CD4-positive, alpha-beta T cell treated with Interleukin-15 for 1 hour (primary cell): ENCODE measurements around the gene NBAS.
"Not testable (repeated sequence)": the region's sequence is repeated elsewhere in the genome, so short reads cannot be mapped to it uniquely, and the experiment has no call there.

ENCODE experiments used
- DNase-seq: peaks from one replicate; pipeline ENCODE4 v3.0.0-alpha.2; 2020

NBAS gene

DNA sequence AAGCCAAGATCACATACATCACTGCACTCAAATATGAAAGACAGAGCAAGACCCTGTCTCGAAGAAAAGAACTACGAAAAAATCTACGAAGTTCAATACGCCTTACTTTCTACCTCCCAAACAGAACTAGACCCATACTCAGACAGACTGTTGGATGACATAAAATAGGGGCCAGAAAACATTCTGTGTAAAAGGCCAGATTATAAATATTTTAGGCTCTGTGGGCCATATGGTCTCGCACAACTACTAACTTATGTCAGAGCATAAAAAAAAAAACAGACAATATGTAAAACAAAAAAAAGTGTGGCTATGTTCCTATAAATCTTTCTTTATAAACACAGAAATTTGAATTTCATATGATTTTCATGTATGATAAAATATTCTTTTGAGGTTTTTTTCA, 40.8 kb downstream of the NBAS start:
- DNase-seq: no peak

- DNase-seq: not testable (repeated sequence)
These were observed 42.4 kb downstream of the NBAS start for GRCh38 chr2:15518759-15519158.

DNA sequence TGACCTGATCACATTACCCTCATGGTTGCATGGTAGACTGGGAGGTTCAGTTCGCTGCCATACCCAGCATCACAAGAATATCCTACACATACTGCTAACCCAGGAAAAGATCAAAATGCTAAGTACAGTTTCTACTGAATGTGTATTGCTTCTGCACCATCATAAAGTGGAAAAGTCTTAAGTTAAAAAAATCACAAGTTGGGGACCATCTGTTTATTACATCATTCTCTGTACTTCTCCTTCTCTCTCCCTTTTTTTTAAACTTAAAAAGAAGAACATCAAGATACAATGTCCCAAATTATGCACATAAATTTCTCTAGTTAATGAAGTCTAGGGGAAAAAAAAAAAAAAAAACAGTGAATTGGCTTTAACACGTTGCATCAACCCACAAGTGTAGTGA, 43.3 kb downstream of the NBAS start:
- DNase-seq: no peak

DNA sequence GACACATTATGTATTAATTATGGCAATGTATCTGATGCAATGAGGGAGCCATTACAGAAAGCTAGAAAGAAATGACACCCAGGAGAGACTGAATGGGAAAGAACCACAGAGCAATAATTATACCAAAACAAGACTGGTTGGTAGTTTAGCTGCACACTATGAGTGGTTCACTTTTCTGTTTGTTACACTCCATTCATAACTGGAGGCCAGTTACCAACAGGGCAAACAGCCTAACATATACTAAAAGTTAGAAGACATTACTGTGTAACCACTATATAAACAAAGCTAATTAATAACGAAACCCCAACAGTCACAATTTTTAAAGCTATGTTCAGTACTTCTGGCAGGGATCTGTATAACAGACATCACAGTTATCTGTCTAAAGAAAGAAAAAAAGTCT, 49.4 kb downstream of the NBAS start:
- DNase-seq: no peak

DNA sequence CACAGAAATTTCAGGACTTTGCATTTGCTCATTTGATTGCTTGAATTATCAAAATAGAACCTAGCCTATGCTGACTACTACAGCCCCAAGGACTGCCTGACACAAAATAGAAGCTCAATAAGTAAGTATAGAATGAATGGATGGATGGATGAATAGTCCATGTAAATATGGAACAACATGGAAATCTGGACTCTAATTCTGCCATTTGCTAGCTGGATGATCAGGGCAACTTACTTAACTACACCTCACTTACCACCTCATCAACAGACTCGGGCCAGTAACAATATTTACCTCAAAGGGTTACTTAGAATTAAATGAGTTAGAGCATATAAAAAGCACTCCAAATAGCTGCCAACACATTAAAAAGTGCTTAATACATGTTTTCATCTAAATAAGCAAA, 50.6 kb downstream of the NBAS start:
- DNase-seq: no peak

- DNase-seq: no peak
These were observed 51.0 kb downstream of the NBAS start for GRCh38 chr2:15510131-15510530.

DNA sequence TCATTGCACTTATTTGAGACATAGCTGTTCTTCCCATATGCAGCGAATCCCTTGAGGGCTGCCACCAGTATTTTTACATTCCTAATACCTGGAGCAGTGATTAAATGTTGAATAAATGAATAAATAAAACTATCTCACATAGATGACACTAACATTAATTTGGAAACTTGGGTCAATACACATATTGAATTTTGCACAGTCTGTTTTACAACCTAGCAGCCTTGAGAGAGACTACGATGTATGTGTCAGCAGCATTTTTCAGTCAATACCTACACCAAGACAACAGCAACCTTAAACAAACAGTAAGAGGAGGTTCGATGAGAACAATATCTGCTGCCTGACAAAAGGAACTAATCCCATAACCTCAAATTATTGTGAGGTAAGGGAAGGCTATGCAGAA, 53.4 kb downstream of the NBAS start:
- no peak for DNase-seq

- DNase-seq: no peak
These were observed 54.1 kb downstream of the NBAS start for GRCh38 chr2:15507061-15507460.

DNA sequence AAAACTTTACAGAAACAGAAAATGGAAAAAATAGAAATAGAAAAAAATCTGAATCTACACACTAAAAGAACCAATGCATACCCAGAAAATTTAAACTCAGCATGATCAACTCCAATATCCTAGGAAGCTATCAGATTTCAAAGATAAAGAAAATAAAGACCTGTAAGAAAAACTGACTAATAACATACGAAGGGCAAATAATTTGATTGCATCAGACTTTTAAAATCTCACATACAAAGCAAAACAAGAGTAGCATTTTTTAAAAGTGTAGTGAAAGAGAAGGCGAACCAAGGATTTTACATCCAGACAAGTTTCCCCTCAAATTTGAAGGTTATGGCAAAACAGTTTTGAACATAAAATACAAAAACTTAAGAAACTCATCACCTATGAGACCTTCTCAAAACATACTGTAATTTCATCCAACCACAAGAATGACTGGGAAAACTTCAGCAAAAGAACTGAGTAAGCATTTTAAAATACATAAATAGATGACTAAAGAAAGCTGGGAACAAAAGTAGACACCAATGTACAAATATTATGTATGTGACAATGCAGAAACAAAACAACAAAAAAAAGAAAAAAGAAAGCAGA, 54.8 kb downstream of the NBAS start:
- DNase-seq: no peak

DNA sequence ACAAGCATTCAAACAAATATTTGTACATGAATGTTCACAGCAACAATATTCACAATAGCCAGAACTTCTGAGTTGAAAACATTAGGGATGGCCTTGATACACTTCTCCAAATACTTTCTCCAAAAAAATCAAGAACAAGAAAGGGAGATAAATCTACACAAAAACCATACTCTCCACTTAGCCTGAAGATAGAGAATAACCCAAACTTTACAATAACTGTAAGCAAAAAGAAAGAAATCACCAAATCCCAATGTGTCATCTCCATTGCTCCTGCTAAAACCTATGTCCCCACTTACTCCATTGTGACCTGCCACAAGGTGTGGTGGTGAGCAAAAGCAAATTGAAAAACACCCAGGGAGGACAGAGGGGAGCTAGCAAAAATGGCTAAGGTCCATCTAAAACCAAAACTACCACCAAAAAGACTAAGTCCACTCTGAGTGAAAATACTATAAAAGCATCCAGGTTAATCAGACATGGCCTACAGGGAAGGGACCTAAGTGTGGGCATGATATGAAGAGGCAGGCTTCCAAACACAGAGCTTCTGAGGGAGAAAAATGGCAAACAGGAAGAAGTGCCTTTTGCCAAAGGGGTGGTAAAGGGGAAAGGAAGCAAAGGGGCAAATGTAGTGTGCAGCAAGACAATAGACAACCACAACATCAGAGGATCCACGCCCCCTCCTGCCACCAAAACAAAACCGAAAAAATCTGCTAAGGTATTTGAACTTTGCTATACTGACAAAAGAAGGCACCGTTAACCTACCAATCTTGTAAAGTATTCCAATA, 56.1 kb downstream of the NBAS start:
- DNase-seq: no peak

GRCh38 chr2:15499251-15499650, 61.9 kb downstream of the NBAS start:
- not testable (repeated sequence) for DNase-seq

DNA sequence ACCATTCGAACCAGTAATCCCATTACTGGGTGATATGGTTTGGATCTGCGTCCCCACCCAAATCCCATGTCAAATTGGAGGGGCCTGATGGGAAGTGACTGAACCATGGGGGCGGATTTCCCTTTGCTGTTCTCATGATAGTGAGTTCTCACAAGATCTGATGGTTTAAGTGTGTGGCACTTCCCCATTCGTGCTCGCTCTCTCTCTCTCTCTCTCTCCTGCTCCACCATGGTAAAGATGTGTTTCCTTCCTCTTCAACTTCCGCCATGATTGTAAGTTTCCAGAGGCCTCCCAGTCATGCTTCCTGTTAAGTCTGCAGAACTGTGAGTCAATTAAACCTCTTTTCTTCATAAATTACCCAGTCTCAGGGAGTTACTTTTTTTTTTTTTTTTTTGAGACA, 62.6 kb downstream of the NBAS start:
- no peak for DNase-seq

DNA sequence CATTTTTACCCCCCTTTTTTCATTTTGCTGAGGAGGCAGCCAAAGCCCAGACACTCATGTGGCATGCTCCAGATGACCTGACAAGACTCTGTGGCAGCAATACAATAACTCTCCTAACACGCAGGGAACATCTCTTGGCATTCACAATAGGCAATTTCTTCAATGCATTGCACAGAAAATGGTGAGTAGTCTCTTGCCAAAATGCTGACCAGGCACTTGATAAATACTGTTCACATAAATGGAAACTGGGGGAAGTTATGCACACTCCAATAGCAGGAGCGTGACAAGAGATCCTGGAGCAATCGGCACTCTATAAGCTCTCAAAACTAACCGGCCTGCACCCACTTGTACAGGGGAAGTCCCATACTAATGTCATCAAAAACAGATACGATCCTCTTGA, 66.3 kb downstream of the NBAS start:
- DNase-seq: no peak

DNA sequence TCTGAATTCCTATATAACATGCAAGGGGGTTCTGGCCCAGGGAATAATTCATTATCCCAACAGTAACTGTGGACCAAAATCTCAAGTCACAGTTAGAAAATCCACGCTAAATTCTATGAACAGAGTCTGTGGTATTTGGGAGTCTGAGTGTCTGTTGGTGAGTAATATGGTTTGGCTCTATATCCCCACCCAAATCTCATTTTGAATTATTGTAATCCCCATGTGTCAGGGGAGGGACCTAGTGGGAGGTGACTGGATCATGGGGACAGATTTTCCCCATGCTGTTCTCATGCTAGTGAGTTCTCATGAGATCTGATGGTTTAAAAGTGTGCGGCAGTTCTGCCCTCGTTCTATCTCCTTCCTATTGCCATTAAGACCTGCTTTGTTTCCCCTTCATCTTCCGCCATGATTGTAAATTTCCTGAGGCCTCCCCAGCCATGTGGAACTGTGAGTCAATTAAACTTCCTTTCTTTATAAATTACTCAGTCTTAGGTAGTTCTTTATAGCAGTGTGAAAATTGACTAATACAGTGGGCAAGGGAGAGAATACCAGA, 68.3 kb downstream of the NBAS start:
- DNase-seq: no peak

DNA sequence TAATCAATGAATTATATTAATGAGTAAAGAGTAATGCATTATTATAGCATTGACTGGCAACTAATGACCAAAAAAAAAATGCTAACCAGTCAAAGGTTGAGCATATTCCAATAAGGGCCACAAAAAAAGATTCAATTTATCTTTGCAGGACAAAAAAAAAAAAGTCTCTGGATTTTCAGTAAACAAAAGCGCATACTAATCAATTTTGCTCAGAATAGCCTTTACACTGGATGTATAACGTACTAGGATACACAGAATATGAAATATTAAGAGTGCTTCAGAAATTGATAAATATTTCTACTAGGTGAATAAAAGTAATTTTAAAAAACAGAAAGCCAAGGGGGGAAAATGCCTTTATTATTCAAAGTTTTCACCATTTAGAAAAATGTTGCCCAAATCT, 74.4 kb downstream of the NBAS start:
- DNase-seq: no peak

- no peak for DNase-seq
These were observed 75.2 kb downstream of the NBAS start for GRCh38 chr2:15485949-15486348.

DNA sequence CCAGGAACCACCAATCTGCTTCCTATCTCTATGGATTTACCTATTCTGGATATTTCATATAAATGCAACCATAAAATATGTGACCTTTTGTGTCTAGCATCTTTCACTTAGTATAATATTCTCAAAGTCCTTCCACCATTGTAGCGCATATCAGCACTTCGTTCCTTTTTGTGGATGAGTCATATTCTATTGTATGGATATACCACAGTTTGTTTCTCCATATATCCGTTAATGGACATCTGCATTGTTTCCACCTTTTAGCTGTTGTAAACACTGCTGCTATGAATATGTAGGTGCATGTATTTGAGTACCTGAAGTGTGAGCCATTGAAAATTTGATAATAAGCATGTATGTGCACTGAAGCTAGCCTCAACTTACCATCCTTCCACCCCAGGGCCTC, 80.1 kb downstream of the NBAS start:
- no peak for DNase-seq

DNA sequence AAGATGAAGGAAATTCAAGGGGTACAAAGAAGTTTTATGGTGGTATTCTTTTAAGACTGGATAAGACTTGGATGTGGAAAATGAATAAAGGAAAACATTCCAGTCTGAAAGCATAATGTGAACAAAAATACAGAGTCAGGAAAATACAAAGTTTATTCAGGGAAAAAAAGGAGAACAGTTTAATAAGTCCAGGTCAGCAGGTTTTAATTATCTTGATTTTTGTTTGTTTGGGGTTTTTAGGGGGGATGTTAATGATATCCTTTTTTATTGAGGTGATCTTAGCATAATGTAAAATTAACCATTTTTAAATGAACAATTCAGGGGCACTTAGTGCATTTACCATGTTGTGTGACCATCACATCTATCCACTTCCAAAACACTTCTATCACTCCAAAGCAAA, 80.6 kb downstream of the NBAS start:
- no peak for DNase-seq

- DNase-seq: no peak
These were observed 88.3 kb downstream of the NBAS start for GRCh38 chr2:15472876-15473275.

DNA sequence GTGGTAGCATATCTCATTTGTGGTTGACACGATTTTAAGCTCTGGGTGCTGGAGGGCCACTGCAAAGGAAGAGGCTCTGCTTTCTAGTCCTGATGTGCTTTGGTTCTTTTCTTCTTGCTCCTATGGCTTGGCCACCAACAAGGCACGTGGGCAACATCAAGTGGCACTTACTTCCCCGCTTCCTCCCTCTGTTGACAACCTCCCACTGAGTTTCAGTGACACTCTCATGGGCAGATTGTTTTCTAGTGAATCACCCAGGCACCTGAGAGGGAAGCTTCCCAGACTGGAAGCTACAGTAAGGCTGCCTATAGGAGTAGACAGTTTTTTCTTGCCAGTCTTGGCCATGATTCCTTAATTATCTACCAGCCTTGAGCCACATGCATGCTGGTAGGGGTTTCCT, 89.0 kb downstream of the NBAS start:
- DNase-seq: no peak

DNA sequence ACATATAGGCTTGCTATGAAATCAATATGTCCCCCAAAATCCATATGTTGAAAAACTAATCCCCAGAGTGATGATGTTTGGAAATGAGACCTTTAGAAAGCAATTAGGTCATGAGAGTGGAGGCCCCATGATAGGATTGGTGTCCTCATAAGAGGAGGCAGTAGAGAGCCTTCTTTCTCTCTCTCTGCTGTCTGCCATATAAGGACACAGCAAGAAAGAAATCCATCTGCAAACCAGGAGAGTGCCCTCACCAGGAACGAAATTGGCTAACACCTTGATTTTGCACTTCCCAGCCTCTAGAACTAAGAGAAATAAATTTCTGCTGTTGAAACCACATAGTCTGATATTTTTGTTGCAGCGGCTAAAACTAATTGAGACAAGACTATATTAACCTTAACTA, 89.5 kb downstream of the NBAS start:
- no peak for DNase-seq

DNA sequence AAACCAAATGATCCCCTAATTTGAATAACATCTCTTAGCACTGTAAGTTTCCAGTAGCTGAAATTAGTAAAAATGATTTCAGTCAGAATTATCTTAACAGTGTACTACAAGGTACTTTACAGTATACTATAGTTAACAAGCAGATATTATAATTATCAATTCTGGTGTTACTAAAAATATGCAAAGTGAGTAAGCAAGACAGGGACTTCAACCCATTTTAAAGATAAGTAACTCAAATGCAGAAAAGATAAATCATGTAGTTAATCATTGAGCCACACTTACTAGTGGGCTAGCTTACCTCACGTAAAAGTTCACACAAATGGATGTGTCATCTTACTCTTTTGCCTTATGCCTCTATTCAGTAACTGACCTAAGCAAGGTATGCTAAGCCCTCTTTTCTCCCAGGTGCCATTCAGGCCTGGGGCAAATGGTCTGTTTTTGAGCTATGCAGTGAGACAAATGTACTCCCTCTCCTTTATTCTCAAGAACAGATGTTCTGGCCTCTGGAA, 101.0 kb downstream of the NBAS start:
- no peak for DNase-seq

DNA sequence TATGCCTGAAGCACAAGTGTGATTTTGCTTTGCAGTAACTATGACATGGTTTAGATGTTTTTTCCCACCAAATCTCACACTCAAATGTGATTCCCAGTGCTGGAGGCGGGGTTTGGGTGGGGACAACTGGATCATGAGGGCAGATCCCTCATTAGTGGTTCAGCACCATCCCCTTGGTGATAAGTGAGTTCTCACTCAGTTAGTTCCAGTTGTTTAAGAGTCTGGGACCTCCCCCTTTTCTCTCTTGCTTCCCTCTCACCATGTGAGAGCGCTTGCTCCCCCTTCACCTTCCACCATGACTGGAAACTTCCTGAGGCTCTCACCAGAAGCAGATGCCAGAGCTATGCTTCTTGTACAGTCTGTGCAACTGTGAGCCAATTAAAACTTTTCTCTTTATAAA, 102.9 kb downstream of the NBAS start:
- no peak for DNase-seq

- DNase-seq: no peak
These were observed 103.3 kb downstream of the NBAS start for GRCh38 chr2:15457868-15458267.

DNA sequence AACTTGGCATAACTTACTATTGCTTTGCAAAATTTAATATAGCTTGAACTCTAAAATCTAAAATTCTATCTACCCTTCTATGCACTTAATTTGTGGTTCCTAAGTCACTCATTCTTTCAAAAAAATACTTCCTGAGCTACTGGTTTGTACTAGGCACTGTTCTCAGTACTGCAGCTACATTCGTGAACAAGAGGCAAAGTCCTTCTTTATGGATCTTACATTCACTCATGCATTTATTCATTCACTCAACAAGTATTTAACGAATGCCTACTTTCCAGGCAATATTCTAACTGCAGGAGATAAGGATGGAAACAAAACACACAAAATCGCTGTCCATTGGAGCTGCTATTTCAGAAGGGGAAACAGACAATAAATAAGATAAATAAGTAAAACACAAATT, 104.8 kb downstream of the NBAS start:
- DNase-seq: no peak
